K562 (cell line): Measurements from ENCODE around the gene ZNF441. TPM values are rescaled to one million over a fixed set of nuclear protein-coding genes. Genes with fewer than 3 reads are reported as not detected.

Experiments
- CBFA2T2 ChIP-seq: fragments of 450-650 bp; conservative IDR thresholded peaks from 2 replicates; pipeline ENCODE4 v1.6.1; 2017; ENCODE audit warnings: mild to moderate bottlenecking
- CBFA2T3 ChIP-seq: fragments of 450-650 bp; IDR thresholded peaks from 2 replicates; pipeline ENCODE4 v1.6.1; 2017
- RAD21 ChIP-seq, 2 experiments: fragments of 250-450 bp in 1 of 2; fragments of 450-650 bp in 1 of 2; sonication (Bioruptor Pico) in 1 of 2; formaldehyde crosslinking in 1 of 2; IDR thresholded peaks in 1 of 2; conservative IDR thresholded peaks in 1 of 2; 2 replicates each; pipeline versions ENCODE4 v1.4.0 to v1.8.0; 2020 to 2022; ENCODE audit warnings: mild to moderate bottlenecking in 2 of 2, moderate library complexity in 1 of 2
- RB1 ChIP-seq: fragments of 450-650 bp; IDR thresholded peaks from 2 replicates; pipeline ENCODE4 v1.6.1; 2017; ENCODE audit warnings: low read depth, mild to moderate bottlenecking
- polyA plus RNA-seq, 8 experiments: library from polyadenylated mRNA; depleted of rRNA in 4 of 8; stranded (reverse) in 5 of 8; unstranded in 3 of 8; fragments of >200 nt; fragmentation: Nextera tagmentation in 2 of 8; fragmentation: Illumina TruSeq in 1 of 8; extraction: Ambion mirVana in 2 of 8; extraction: Trizol in 1 of 8; gene quantifications; 2 replicates each; pipeline versions ENCODE4 v1.2.1 to v1.2.3, GENCODE V29; 2011 to 2014; ENCODE audit warnings: inconsistent platforms in 1 of 8, missing spikeins in 1 of 8
- total RNA-seq, 7 experiments: library from RNA; depleted of rRNA in 6 of 7; stranded (reverse); fragments of >200 nt in 6 of 7; fragmentation: Illumina TruSeq in 2 of 7; extraction: Trizol in 2 of 7; gene quantifications; 2 replicates each; pipeline versions ENCODE4 v1.2.1 to v1.2.3, GENCODE V29; 2011 to 2021; ENCODE audit warnings: low replicate concordance in 1 of 7
- TF ChIP-seq, protein P1 (sequence below), 3 experiments: IDR thresholded peaks in 2 of 3; conservative IDR thresholded peaks in 1 of 3; 2 replicates each; pipeline ENCODE4 v1.5.1; 2011 to 2012; ENCODE audit warnings: low read length in 3 of 3, mild to moderate bottlenecking in 3 of 3, control low read depth in 2 of 3, improper control_type of control experiment in 1 of 3, inconsistent platforms in 1 of 3, low read depth in 1 of 3, mixed read lengths in 1 of 3, moderate library complexity in 1 of 3; ENCODE audit not compliant: insufficient read depth in 2 of 3
- TF ChIP-seq, protein P2 (sequence below), 2 experiments: fragments of 450-650 bp; formaldehyde crosslinking in 1 of 2; IDR thresholded peaks; 2 replicates each; pipeline versions ENCODE4 v1.4.0 to v1.6.1; 2014 to 2020; ENCODE audit warnings: mild to moderate bottlenecking in 2 of 2, borderline replicate concordance in 1 of 2, low read depth in 1 of 2
- TF ChIP-seq, protein P3 (sequence below): sonication (generic); formaldehyde crosslinking; IDR thresholded peaks from 2 replicates; pipeline ENCODE4 v1.8.0; 2022; ENCODE audit warnings: missing genetic modification reagents, mild to moderate bottlenecking, moderate library complexity, borderline replicate concordance

Gene ZNF441
- total and polyA plus RNA-seq, 9 of the 15 experiments (the other 6 are each of a cell fraction or from before 2014, with no cell fraction given), result 1.9 to 14.0 (median 7.8) TPM

DNA sequence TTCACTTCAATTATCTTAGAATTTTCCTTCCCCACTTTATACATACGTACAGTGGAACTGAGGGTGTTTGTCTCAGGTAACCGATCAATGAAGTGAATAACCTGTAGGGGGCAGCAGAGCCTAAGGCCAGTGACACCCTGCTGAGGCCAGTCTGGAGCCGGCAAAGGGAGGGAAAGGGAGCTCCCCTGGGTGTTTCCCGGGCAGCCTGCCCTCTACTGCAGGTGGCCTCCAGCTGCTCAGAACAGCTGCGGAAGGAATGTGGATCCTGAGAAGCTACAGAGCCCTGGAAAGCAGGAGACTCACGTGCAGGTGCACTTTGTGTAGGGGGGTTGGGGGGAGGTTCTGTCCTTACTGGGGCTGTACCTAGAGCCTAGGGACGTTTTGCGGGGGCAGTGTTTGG, 30.7 kb downstream of the ZNF441 start (continued):
- TF ChIP-seq, protein P1, sequence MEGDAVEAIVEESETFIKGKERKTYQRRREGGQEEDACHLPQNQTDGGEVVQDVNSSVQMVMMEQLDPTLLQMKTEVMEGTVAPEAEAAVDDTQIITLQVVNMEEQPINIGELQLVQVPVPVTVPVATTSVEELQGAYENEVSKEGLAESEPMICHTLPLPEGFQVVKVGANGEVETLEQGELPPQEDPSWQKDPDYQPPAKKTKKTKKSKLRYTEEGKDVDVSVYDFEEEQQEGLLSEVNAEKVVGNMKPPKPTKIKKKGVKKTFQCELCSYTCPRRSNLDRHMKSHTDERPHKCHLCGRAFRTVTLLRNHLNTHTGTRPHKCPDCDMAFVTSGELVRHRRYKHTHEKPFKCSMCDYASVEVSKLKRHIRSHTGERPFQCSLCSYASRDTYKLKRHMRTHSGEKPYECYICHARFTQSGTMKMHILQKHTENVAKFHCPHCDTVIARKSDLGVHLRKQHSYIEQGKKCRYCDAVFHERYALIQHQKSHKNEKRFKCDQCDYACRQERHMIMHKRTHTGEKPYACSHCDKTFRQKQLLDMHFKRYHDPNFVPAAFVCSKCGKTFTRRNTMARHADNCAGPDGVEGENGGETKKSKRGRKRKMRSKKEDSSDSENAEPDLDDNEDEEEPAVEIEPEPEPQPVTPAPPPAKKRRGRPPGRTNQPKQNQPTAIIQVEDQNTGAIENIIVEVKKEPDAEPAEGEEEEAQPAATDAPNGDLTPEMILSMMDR (IDR thresholded peaks at IDR 0.05 in 2 of 3, conservative IDR thresholded peaks at IDR 0.05 in 1 of 3; ENCODE audit: insufficient read depth in 2 of 3, low read depth in 1 of 3, low read length in 3 of 3), result peak; percentile 73 to 81 (median 78)
- TF ChIP-seq, protein P2, sequence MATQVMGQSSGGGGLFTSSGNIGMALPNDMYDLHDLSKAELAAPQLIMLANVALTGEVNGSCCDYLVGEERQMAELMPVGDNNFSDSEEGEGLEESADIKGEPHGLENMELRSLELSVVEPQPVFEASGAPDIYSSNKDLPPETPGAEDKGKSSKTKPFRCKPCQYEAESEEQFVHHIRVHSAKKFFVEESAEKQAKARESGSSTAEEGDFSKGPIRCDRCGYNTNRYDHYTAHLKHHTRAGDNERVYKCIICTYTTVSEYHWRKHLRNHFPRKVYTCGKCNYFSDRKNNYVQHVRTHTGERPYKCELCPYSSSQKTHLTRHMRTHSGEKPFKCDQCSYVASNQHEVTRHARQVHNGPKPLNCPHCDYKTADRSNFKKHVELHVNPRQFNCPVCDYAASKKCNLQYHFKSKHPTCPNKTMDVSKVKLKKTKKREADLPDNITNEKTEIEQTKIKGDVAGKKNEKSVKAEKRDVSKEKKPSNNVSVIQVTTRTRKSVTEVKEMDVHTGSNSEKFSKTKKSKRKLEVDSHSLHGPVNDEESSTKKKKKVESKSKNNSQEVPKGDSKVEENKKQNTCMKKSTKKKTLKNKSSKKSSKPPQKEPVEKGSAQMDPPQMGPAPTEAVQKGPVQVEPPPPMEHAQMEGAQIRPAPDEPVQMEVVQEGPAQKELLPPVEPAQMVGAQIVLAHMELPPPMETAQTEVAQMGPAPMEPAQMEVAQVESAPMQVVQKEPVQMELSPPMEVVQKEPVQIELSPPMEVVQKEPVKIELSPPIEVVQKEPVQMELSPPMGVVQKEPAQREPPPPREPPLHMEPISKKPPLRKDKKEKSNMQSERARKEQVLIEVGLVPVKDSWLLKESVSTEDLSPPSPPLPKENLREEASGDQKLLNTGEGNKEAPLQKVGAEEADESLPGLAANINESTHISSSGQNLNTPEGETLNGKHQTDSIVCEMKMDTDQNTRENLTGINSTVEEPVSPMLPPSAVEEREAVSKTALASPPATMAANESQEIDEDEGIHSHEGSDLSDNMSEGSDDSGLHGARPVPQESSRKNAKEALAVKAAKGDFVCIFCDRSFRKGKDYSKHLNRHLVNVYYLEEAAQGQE (IDR thresholded peaks at IDR 0.05; ENCODE audit: borderline replicate concordance), result peak; percentile 59; the same call in 1 of the 2 replicates
- TF ChIP-seq, protein P2 (CRISPR knock-in tag; IDR thresholded peaks at IDR 0.05; ENCODE audit: low read depth), result no peak
- TF ChIP-seq CBFA2T2 (0 out of 2 replicates have a peak, but pooled peaks have one; percentile 35), RAD21 (CRISPR knock-in tag; conservative IDR thresholded peaks at IDR 0.05 in 1 of 2, IDR thresholded peaks at IDR 0.05 in 1 of 2) (peak; percentile 6 to 55; a peak in 2 of 4 replicates), CBFA2T3 (peak; percentile 43), RB1 (0 out of 2 replicates have a peak, but pooled peaks have one; percentile 13)
- TF ChIP-seq, protein P3, sequence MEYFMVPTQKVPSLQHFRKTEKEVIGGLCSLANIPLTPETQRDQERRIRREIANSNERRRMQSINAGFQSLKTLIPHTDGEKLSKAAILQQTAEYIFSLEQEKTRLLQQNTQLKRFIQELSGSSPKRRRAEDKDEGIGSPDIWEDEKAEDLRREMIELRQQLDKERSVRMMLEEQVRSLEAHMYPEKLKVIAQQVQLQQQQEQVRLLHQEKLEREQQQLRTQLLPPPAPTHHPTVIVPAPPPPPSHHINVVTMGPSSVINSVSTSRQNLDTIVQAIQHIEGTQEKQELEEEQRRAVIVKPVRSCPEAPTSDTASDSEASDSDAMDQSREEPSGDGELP (CRISPR knock-in tag), result peak; percentile 45; the same call in 1 of the 2 replicates
- TF ChIP-seq, all 486 proteins: peak for 14
